HepG2 (cell line): ENCODE results near the gene PLEKHG2. TPM values are rescaled to one million over a fixed set of nuclear protein-coding genes. Genes with fewer than 3 reads are reported as not detected.

ENCODE experiments used
- BCLAF1 ChIP-seq: fragments of 450-650 bp; IDR thresholded peaks from 2 replicates; pipeline ENCODE4 v1.6.1; 2017; ENCODE audit warnings: mild to moderate bottlenecking
- ETS1 ChIP-seq: sonication (generic); formaldehyde crosslinking; IDR thresholded peaks from 2 replicates; pipeline ENCODE4 v1.4.0; 2020; ENCODE audit warnings: missing genetic modification reagents
- FLYWCH1 ChIP-seq: sonication (generic); formaldehyde crosslinking; IDR thresholded peaks from 2 replicates; pipeline ENCODE4 v1.8.1; 2023; ENCODE audit warnings: mild to moderate bottlenecking, missing genetic modification reagents
- GLMP ChIP-seq: sonication (generic); formaldehyde crosslinking; IDR thresholded peaks from 2 replicates; pipeline ENCODE4 v1.9.0; 2021; ENCODE audit warnings: missing genetic modification reagents, mild to moderate bottlenecking, borderline replicate concordance
- IKZF5 ChIP-seq: IDR thresholded peaks from 2 replicates; pipeline ENCODE4 v1.6.1; 2018; ENCODE audit warnings: missing genetic modification reagents, mild to moderate bottlenecking, missing compliant biosample characterization
- IRF2 ChIP-seq: IDR thresholded peaks from 2 replicates; pipeline ENCODE4 v1.6.1; 2018; ENCODE audit warnings: missing genetic modification reagents, missing compliant biosample characterization
- KLF16 ChIP-seq, 2 experiments: sonication (generic) in 1 of 2; formaldehyde crosslinking in 1 of 2; IDR thresholded peaks; 2 replicates each; pipeline versions ENCODE4 v1.6.1 to v1.8.0; 2016 to 2023; ENCODE audit warnings: missing genetic modification reagents in 2 of 2, missing compliant biosample characterization in 1 of 2
- MYPOP ChIP-seq: sonication (generic); formaldehyde crosslinking; IDR thresholded peaks from 2 replicates; pipeline ENCODE4 v1.8.1; 2023; ENCODE audit warnings: mild to moderate bottlenecking, moderate library complexity, missing genetic modification reagents
- MZF1 ChIP-seq: sonication (generic); formaldehyde crosslinking; IDR thresholded peaks from 2 replicates; pipeline ENCODE4 v1.8.1; 2023; ENCODE audit warnings: mild to moderate bottlenecking, missing genetic modification reagents, borderline replicate concordance
- NAIF1 ChIP-seq: sonication (generic); formaldehyde crosslinking; IDR thresholded peaks from 2 replicates; pipeline ENCODE4 v1.5.0; 2020; ENCODE audit warnings: mild to moderate bottlenecking, missing genetic modification reagents, borderline replicate concordance
- PHF21A ChIP-seq: sonication (generic); formaldehyde crosslinking; IDR thresholded peaks from 2 replicates; pipeline ENCODE4 v1.5.0; 2020; ENCODE audit warnings: mild to moderate bottlenecking, missing genetic modification reagents
- SUZ12 ChIP-seq: fragments of 150-350 bp; IDR thresholded peaks from 2 replicates; pipeline ENCODE4 v1.6.1; 2014; ENCODE audit warnings: low read depth, low read length
- THAP7 ChIP-seq: sonication (generic); formaldehyde crosslinking; IDR thresholded peaks from 2 replicates; pipeline ENCODE4 v1.8.1; 2023; ENCODE audit warnings: mild to moderate bottlenecking, missing genetic modification reagents
- ZC3H4 ChIP-seq: sonication (generic); formaldehyde crosslinking; IDR thresholded peaks from 2 replicates; pipeline ENCODE4 v1.4.0; 2020; ENCODE audit warnings: missing genetic modification reagents, borderline replicate concordance
- ZMYM4 ChIP-seq: sonication (generic); formaldehyde crosslinking; IDR thresholded peaks from 2 replicates; pipeline ENCODE4 v1.8.1; 2023; ENCODE audit warnings: mild to moderate bottlenecking, missing genetic modification reagents
- ZNF124 ChIP-seq: sonication (generic); formaldehyde crosslinking; IDR thresholded peaks from 2 replicates; pipeline ENCODE4 v1.4.0; 2020; ENCODE audit warnings: missing genetic modification reagents
- ZNF460 ChIP-seq: sonication (generic); formaldehyde crosslinking; IDR thresholded peaks from 2 replicates; pipeline ENCODE4 v1.5.1; 2020; ENCODE audit warnings: missing genetic modification reagents, mild to moderate bottlenecking, borderline replicate concordance
- ZNF597 ChIP-seq: sonication (generic); formaldehyde crosslinking; IDR thresholded peaks from 2 replicates; pipeline ENCODE4 v1.5.0; 2020; ENCODE audit warnings: missing genetic modification reagents
- polyA plus RNA-seq, 8 experiments: library from polyadenylated mRNA; depleted of rRNA in 3 of 8; stranded (reverse) in 7 of 8; unstranded in 1 of 8; fragments of >200 nt; fragmentation: Illumina TruSeq in 4 of 8; extraction: Trizol in 4 of 8; gene quantifications; 2 replicates each; pipeline versions ENCODE4 v1.2.1 to v1.2.3, GENCODE V29; 2011 to 2016; ENCODE audit warnings: low read depth in 4 of 8, missing spikeins in 1 of 8, mixed read lengths in 1 of 8; ENCODE audit not compliant: insufficient read depth in 1 of 8
- total RNA-seq, 5 experiments: library from RNA; depleted of rRNA; stranded (reverse); fragments of >200 nt; fragmentation: Illumina TruSeq; extraction: Trizol; gene quantifications; 2 replicates each; pipeline ENCODE4 v1.2.3, GENCODE V29; 2016; ENCODE audit warnings: low read depth in 1 of 5

Gene PLEKHG2
- total and polyA plus RNA-seq, 2 of the 13 experiments (the other 11 are each of a cell fraction or from before 2014, with no cell fraction given), result 3.6 to 6.8 TPM

GRCh38 chr19:39435499-39436349 is 23.3 kb downstream of the PLEKHG2 start, which contains the start of gene RPS16 (continued):
- no peak for TF ChIP-seq GLMP (CRISPR knock-in tag)
- TF ChIP-seq MYPOP, result peak; percentile 68; the same call in 1 of the 2 replicates
- no peak for TF ChIP-seq SUZ12
- TF ChIP-seq ZNF597 (CRISPR knock-in tag), result no peak
- TF ChIP-seq KLF16 (CRISPR knock-in tag; IDR thresholded peaks at IDR 0.05), result peak in 1 of 2 experiments; percentile 62; a peak in 1 of 4 replicates
- peak; percentile 83; the same call in 1 of the 2 replicates for TF ChIP-seq ZNF124
- TF ChIP-seq THAP7 (CRISPR knock-in tag), result peak; percentile 98
- TF ChIP-seq FLYWCH1 (CRISPR knock-in tag), result no peak
- TF ChIP-seq MZF1 (CRISPR knock-in tag), result 0 out of 2 replicates have a peak, but pooled peaks have one; percentile 81
- peak; percentile 40; the same call in 1 of the 2 replicates for TF ChIP-seq PHF21A
- no peak; the same call in 1 of the 2 replicates for TF ChIP-seq ZNF460 (CRISPR knock-in tag)
- peak; percentile 65 for TF ChIP-seq IKZF5 (CRISPR knock-in tag)
- TF ChIP-seq NAIF1 (CRISPR knock-in tag), result peak; percentile 87; the same call in 1 of the 2 replicates
- peak; percentile 76; the same call in 1 of the 2 replicates for TF ChIP-seq ZMYM4
- no peak for TF ChIP-seq ZC3H4 (CRISPR knock-in tag)
- TF ChIP-seq BCLAF1, result no peak
- TF ChIP-seq ETS1 (CRISPR knock-in tag), result no peak
- TF ChIP-seq IRF2, result peak; percentile 96
